Stimulated activated CD8-positive, alpha-beta memory T cell treated with anti-CD3 and anti-CD28 coated beads, Interleukin-15, amount 100 ng/mL, for 4 hours (primary cell): ENCODE measurements around the gene EFHC2.

Experiments used
- DNase-seq, 2 donors: peaks; one replicate each; pipeline ENCODE4 v3.0.0-alpha.2; 2020; ENCODE audit warnings: low read depth in 2 of 2

The EFHC2 gene

DNA sequence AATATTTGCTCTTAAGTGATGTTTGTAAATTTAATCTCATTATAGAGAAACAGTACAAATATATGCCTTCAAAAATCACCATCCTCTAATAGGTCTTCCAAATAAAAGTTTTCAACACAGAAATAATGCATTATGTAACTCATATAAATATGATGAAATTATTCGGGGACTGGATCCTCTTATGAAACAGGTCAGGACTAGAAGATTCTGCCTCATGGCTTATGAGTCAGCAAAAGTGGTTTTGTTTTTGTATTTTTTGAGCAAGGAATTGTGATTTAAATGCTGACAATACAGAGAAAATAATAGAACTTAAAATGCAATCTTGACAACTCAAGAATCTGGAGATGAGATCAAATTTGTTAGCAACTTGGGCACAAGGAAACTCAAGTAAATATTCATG, 190.6 kb downstream of the EFHC2 start:
- DNase-seq = no peak

DNA sequence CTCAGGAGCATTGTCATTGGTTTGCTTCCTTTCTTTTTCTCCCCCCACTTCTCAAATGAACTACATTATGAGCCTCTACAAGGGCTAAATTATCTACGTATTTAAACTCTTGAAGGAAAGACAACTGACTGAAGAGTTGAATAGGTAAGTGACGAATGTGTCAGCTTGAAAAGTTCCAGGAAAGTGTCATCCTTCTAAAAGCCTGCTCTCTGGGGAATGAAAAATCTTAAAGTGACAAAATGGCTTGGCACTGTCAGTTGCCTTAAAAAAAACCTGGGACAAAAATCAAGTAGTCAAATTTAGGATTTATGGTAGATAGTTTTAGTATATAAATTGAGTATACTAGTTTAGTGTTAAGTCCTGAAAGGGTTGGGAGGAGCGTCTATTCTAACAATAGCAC, 196.3 kb downstream of the EFHC2 start:
- no peak for DNase-seq

DNA sequence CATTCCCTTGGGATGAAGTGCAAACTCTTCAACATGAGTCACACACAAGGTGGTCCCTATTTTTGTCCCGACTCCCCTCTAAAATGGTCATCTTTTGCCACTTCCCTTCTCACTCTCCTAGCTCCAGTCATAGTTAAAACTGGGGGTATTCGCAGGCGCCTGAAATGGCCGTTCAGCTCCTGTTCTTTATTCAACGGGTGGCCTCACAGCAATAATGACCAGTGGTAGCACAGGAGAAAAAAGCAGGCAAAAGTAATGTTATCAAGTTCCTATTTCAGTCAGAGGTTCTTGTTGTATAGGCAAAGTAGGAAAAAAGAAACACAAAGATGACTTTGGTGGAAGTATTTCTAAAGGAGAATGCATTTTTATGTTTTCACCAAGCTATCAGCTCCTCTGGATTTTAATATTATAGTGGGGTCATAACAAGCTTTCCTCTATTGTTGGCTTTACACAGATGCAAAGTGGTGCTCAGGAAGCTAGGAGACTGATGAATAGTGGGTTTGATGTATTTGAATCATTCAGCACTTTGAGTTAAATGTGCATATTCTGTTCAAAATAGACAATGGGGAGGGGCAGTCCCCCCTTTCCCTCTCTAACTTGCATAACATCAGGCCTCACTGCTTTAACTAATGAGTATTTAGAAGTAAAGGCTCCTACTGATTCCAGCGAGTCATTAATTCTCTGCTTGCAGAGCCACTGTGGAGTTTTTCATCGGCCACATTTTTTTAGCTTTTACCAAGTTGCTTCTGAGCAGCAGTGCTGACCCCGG, 199.1 kb downstream of the EFHC2 start:
- no peak for DNase-seq

DNA sequence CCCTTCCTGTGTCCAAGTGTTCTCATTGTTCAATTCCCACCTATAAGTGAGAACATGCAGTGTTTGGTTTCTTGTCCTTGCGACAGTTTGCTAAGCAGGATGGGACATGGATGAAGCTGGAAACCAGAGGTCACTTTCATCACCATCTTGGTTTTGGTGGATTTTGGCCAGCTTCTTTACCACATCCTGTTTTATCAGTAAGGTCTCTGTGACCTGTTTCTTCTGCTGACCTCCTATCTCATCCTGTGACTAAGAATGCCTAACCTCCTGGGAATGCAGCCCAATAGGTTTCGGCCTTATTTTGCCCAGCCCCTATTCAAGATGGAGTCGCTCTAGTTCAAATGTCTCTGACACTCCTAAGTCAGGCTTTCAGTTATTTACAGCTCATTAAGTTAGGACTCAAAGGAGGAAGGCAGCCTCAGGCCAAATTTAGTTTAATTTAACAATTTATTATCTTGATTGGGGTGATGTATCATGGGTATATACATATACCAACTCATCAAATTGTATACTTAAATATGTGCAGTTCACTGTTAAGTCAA, 200.3 kb downstream of the EFHC2 start:
- no peak for DNase-seq

DNA sequence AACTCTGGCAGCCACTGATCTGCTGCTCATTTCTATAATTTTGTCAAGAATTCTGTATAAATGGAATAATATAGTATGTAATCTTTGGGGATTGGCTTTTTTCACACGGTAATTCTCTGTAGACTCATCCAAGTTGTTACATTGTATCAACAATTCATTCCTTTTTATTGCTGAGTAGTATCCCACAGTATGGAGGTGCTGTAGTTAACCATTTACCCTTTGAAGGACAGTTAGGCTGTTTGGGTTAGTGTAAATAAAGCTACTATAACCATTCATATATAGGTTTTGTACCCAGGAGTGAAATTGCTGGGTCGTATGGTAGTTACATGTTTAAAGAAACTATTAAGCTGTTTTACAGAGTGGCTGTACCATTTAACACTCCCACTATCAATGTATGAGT, 213.3 kb downstream of the EFHC2 start:
- no peak for DNase-seq

DNA sequence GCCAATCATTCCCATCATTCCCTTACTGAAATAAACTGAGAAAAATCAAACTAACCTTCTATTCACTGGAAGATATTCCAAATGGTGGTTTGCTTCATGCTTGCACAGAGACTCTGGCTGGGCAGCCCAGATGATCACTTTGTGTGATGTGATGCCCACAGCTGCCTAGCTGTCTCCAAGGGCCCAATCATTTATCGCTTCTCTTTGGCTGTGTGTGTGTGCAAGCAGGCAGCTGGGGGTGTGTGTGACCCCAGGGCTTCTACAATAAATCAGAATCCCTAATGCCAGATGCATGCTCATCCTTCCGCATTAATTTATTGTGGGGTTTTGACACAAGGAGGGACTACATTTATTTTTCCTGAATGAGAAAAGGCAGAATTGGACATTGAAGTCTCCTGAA, 230.1 kb downstream of the EFHC2 start:
- no peak for DNase-seq

DNA sequence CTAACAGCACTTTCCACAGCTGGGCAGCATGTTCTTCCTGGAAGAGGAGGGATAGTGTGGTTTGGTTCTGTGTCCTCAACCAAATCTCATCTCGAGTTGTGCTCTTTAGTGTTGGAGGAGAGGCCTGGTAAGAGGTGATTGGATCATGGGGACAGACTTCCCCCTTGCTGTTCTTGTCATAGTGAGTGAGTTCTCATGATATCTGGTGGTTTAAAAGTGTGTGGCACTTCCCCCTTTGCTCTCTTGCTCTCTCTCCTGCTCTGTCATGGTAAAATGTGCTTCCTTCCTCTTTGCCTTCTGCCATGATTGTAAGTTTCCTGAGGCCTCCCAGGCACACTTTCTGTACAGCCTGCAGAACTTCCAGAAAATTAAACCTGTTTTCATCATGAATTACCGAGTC, 236.6 kb downstream of the EFHC2 start:
- DNase-seq = no peak

DNA sequence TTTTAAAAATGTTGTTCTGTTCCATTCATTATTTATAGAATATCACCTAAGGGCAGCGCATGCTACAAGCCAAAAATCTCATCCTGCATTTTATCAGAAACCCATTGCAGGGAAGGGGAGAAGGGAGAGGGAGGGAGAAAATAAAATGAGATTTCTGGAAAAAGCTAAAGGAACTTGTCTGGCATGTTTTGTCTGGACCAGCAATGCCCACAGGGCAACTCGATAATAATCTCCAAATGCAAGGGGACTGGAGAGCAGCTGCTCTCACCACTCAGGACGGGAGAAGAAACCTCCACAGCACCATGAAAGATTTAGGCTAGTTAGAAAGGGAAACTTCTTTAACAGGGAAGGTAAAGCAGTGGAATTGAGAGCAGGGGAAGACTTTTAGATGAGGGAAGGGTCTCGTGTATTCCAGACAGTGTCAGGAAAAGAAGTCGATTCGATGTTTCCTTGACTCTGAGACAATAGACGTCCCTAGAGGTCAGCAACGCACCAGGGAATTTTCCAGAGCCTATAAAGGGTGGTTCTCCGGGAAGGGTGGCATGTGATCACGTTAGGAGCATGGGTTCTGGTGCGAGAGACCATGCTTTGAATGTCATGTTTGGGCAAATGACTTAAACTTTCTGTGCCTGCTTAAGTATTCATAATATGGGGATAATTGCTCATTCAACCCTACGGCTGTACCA, 238.1 kb downstream of the EFHC2 start:
- no peak for DNase-seq

DNA sequence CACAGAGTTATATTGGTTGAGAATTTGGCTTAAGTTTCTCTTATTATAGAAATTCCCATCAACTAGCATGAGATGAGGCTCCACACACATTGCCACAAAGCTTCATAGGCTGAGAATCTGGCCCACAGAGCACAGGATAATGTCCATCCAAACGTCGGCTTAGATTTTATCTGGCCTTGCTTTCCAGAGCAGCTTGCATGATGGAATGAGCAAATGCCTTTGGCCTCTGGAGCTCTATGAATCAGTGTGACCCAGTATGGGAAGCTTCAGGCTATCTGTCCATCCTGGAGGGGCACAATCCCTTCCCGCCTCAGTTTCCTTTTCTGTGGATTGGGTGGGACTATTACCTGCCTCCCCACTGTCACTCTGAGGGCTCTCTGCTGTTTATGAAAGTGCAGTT, 238.8 kb downstream of the EFHC2 start:
- no peak for DNase-seq

DNA sequence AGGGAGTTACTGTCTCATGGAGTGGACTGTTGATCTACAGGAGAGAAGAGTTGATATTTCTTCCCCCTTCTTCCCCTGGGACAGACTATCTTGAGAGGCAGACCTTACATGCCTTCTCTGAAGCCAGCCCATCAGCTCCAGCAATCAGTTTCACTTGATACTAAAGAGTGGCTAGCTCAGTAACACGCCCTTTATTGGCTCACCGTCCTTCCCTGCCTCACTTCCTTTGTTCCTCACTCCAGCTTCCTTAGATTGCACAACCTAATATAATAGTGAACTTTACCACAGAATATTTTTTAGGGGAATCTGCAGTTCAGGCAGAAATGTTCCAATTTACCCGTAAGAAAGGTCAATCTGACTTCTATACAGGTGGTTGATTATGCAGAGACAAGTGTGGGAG, 242.2 kb downstream of the EFHC2 start:
- DNase-seq = no peak

DNA sequence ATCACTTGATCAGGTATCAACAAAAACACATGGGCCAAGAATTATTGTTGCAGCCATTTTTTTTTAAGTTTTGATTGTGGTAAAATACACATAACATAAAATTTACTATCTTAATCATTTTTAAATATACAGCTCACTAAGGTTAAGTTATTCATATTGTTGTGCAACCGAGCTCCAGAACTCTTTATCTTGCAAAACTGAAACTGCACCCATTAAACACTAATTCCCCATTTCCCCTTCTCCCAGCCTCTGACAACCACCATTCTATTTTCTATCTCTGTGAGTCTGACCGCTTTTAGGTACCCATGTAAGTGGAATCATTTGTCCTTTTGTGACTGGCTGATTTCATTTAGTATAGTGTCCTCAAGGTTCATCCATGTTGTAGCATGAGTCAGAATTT, 244.1 kb downstream of the EFHC2 start:
- no peak for DNase-seq
